Choroid plexus epithelial cell (primary cell): ENCODE data around the gene PITPNB.

Experiments used
- DNase-seq: peaks from one replicate; pipeline ENCODE4 v3.0.0-alpha.2; 2010; ENCODE audit warnings: low read depth
- H3K4me3 ChIP-seq: 2 replicates; pipeline ENCODE4 v1.5.1; 2011; ENCODE audit warnings: low read depth, mild to moderate bottlenecking, control low read depth, low read length, moderate library complexity
- CTCF ChIP-seq: conservative IDR thresholded peaks from 2 replicates; pipeline ENCODE4 v1.5.1; 2011; ENCODE audit warnings: low read depth, mild to moderate bottlenecking, control low read depth, inconsistent platforms, low read length, moderate library complexity

Gene PITPNB

DNA sequence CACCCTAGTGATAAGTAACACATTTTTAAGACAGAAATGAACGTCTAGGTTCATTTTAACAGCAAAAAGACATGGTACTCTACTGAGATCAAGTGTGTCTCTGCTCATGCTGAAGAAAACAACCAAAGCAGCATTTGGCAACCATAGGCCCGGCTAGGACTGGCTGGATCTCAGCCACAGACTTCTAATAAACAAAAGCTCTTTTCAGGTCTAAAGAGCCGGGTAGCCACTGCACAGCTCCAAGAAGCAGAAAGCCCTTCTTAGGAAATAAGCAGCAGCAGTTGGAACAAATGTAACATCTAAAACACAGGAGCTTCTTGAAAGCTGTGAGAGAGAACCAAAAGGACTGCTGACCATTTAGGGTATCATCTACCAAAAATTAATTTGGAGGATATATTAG lies 37.6 kb downstream of the PITPNB start:
- no peak overlapping the region for H3K4me3 ChIP-seq
- DNase-seq: peak; percentile 72
- TF ChIP-seq CTCF: no peak

DNA sequence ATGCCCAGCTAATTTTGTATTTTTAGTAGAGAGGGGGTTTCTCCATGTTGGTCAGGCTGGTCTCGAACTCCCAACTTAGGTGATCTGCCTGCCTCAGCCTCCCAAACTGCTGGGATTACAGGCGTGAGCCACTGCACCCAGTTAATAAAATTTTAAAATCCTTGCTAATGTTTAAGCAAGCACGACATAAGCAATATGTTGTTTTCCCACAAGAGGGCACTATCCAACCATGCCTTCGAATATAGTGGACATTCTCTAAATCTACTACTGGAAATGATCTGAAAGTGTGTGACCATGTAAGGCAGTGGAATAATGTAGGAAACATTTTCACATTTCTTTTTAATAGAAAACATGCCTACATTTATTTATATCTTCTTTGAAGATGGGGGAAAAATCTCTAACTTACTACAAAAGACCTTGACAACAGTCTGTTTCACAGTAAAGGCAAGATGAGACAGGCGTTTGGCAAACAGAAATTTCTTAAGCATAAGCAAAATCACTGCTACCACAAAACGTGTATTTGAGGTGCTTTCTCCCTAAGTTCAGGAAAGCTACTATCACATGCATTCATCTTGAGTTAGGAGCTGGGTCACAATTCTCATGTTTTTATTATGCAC lies 38.2 kb downstream of the PITPNB start:
- peak; percentile 91 for DNase-seq
- TF ChIP-seq CTCF: peak; percentile 72
- no peak overlapping the region for H3K4me3 ChIP-seq

- TF ChIP-seq CTCF: peak; percentile 78
- peak; percentile 72 for DNase-seq
- H3K4me3 ChIP-seq: no peak overlapping the region
Observed at GRCh38 chr22:27879923-27880322, 39.1 kb downstream of the PITPNB start.

DNA sequence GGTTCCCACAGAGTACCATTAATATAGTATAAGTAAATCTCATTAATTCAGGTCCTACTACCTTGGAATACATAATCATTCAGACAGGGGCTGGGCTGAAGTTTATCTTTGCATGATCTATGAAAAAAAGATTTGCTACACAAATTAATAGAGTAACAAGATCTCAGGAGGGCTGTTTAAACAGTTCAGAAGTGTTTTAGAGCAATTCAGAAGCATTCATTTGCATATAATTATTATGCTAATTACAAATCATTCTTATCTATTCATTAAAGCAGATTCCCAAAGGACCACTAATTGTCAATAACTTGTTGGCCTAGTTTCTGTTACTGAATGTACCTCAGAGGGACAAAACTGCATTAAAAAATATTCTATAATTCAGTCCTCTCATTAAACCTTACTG lies 40.5 kb downstream of the PITPNB start:
- no peak overlapping the region for H3K4me3 ChIP-seq
- TF ChIP-seq CTCF: no peak
- DNase-seq: no peak

GRCh38 chr22:27877501-27877900 lies 41.6 kb downstream of the PITPNB start:
- no peak for DNase-seq
- no peak for TF ChIP-seq CTCF
- no peak overlapping the region for H3K4me3 ChIP-seq

GRCh38 chr22:27876684-27877083 lies 42.4 kb downstream of the PITPNB start:
- H3K4me3 ChIP-seq: no peak overlapping the region
- DNase-seq: peak; percentile 82
- TF ChIP-seq CTCF: peak; percentile 9

DNA sequence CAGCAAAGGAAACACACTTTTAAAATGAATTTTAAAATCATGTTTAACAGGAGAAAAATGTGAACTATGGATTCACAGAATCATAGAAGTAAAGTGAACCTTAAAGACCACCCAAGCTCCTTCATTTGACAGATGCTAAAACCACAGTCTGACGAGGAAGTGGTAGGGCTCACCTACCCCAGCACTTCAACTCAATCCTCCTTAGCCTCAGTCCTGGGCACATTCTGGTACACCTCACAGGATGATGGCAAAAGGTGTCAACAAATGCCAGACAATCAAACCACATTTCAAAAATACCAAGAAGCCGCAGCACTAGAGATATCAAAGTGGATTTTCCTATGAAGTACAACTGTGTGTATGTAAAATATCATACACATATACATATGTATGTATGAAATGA lies 43.1 kb downstream of the PITPNB start:
- no peak for TF ChIP-seq CTCF
- H3K4me3 ChIP-seq: no peak overlapping the region
- DNase-seq: no peak
